ENCODE measurements around the gene BIVM.

The BIVM gene

DNA sequence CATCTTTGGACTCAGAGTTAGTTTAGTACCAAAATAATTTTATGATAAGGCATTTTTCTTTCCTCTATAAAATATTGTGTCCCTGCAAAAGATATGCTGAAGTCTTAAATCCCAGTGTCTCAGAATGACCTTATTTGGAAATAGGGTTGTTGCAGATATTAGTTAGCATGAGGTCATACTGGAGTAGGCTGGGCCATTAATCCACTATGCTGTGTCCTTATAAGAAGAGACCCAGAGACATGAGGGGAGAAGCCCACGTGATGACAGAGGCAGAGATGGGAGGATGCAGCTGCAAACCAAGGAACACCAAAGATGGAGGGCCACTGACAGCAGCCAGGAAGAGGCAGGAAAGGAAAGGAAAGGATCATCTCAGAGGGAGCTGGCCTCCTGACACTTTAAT, 6.5 kb upstream of the BIVM start:
- no peak for DNase-seq (ENCODE audit: low read depth)

- DNase-seq (ENCODE audit: low read depth) = no peak
Measured at GRCh38 chr13:102793611-102794355, 5.1 kb upstream of the BIVM start.

DNA sequence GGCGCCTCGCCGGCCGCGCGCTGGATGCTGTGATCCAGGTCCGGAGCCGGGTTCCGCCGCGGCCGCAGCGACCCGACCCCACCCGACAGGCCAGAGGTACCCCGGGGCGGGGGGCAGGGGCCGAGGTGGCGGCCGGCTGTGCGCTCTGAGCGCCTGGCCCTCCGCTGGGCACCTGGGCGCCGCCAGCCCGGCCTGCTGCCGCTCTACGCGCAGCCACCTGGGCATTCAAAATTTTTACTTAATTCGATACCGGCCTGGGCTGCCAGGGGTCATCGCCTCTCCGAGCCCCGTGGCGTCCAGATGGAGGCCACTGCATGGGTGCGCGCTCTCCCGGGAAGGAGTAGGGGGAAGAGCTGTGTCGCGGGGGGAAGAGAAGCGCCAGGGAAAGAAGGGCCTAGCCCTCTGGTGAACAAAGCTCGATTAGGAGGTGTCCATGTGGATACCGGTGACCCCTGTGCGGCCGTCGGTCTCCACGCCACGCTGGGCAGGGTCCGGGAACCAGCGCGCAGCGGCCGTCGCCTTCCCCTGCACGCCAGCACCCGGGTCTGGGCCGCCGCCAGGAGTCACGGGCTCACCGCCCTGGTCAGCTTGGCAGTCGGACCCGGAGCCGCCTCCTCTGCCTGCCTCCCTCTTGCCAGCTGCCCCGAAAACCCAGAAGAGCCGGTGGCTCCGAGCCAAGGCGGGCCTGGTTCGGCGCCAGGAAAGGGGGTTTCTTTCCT, 666 bp downstream of the BIVM start:
- no peak for DNase-seq (ENCODE audit: low read depth)

DNA sequence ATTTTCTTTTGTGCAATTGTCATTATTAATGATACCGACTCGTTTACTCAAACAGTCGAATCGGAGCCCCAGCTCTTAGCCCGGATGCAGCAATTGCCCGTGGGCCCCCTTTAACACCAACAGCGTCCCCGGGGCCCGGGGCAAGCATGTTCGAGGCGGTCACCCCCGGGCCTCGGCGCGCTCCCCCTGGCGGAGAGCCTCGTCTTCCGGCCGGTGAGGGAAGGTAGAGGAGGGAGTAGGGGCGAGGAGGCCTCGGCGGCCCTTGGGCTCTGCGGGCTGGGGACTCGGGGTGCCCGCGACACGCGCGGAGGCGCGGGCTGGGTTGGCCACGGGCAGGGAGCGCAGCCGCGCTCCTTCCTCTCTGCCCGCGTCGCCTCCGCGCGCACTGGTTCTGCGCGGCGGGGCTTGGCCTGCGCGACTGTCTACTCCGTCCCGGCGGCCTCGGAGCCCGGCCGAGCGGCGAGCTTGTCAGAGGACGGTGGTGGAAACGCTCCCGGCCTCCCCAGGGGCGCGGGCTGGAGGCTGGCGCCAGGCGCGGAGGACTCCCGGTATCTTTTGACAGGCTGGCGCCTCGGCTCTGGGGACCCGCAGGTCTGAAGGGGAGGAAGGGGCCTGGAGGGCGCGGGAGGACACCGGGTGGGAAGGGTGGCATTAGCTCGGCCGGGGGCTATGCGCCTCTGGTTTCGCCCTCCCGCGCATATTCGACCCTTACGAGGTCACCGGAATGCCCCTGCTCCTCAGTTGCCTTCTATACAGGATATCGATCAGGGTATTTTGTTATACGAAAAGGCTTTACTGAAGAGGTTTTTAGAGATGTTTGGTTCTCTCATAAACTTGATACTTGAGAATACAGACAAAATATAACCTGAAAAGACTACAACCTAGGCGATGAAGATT, 1.5 kb downstream of the BIVM start:
- DNase-seq (ENCODE audit: low read depth) = peak; percentile 71

- no peak for DNase-seq (ENCODE audit: low read depth)
Measured at GRCh38 chr13:102805680-102806079, 6.8 kb downstream of the BIVM start.

DNA sequence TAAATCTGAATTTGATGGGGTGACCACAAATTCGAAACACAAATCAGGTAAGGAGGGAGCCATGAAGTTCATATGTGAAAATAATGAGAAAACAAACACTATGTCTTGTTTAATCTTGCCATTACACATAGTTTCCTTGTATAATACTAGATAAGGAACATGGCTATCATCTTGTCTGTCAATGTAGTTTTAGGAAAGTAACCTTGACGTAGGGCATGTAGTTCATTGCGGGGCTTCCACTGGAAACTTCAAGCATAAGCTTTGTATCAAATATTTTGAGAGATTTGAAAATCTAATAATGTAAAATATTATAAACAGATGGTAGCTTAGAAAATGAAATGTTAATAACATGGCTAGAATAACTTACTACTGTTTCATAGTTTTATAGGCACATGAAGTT, 8.8 kb downstream of the BIVM start:
- DNase-seq (ENCODE audit: low read depth) = no peak

GRCh38 chr13:102812611-102813287, 13.8 kb downstream of the BIVM start:
- no peak for DNase-seq (ENCODE audit: low read depth)

GRCh38 chr13:102814025-102814607, 15.2 kb downstream of the BIVM start:
- DNase-seq (ENCODE audit: low read depth) = no peak

- no peak for DNase-seq (ENCODE audit: low read depth)
Measured at GRCh38 chr13:102814793-102815192, 15.9 kb downstream of the BIVM start.

DNA sequence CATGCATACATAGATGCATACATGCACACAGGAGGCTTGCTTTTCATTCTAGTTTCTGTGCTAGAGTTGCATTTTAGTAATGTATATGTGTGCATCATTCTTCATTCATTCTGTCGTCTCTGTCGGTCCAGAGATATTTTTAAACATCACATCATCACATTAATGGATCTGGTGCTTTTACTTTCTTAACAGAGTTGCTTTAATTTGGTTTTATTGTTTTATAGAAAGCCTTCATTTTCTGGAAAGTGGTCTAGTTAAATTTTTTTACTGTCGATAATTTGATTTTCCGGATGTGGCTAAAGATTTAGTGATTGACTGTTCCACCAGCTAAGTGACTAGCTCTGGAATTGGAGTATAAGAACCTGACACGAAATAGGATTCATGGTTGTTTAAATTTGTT, 16.9 kb downstream of the BIVM start:
- no peak for DNase-seq (ENCODE audit: low read depth)

- DNase-seq (ENCODE audit: low read depth) = no peak
Measured at GRCh38 chr13:102816708-102817107, 17.8 kb downstream of the BIVM start.

DNA sequence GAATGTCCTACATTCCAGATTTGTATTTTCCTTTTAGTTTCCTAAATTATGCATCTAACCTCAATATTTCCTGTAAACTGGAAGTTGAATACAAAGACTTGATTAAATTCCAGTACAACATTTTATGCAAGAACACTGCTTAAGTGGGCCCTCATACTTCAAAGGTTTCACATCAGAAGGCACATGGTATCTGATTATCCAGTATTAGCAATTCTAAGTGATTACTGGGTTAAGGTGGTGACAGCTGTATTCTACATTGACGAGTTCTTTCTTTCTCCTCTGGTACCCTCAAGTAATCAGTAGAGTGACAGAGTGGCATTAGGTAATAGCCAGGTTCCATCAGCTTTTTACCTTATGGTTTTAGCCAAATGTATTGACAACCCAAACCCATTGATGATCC, 18.3 kb downstream of the BIVM start:
- no peak for DNase-seq (ENCODE audit: low read depth)

- no peak for DNase-seq (ENCODE audit: low read depth)
Measured at GRCh38 chr13:102817907-102818306, 19.0 kb downstream of the BIVM start.

DNA sequence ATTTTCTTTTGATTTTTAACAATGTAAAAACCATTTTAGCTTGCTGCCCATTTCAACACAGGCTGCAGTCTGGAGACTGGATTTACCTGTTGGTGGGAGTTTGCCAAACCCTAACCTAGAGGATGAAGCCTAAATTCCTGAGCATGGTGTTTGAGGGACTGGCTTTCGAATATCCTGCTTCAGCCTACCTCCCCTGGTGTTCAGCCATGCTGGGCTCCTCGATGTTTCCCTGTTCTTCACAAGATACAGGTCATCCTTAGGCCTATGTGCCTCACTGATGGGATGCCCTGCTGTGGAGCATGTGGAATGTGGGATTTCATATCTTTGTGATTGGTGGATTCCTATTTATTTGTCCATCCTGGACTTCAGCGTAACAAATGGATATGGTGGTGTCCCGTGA, 26.5 kb downstream of the BIVM start:
- DNase-seq (ENCODE audit: low read depth) = no peak

GRCh38 chr13:102825921-102826706, 27.2 kb downstream of the BIVM start:
- DNase-seq (ENCODE audit: low read depth) = no peak

GRCh38 chr13:102830646-102831045, 31.7 kb downstream of the BIVM start:
- DNase-seq (ENCODE audit: low read depth) = no peak

GRCh38 chr13:102836471-102836870, 37.6 kb downstream of the BIVM start:
- no peak for DNase-seq (ENCODE audit: low read depth)

GRCh38 chr13:102838273-102838672, 39.4 kb downstream of the BIVM start:
- no peak for DNase-seq (ENCODE audit: low read depth)

DNA sequence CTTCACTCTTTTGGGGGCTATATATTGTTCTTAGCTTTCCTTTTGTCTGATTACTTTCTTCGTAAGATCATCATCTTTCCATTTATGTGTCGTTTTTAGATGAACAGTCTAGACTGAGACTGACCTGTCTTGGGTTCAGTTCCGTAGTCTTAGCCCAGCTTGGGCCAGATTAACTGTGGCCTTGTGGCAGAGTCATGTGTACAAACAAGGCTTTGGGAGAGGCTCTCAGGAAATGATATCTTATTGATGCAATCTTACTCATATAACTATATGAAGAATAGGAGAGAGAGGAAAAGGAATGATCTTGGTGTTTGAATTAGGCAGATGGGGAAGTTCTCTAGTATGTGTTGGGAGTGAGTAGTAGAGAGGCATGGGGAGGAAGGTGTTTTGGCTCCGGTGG, 40.1 kb downstream of the BIVM start:
- DNase-seq (ENCODE audit: low read depth) = no peak

DNA sequence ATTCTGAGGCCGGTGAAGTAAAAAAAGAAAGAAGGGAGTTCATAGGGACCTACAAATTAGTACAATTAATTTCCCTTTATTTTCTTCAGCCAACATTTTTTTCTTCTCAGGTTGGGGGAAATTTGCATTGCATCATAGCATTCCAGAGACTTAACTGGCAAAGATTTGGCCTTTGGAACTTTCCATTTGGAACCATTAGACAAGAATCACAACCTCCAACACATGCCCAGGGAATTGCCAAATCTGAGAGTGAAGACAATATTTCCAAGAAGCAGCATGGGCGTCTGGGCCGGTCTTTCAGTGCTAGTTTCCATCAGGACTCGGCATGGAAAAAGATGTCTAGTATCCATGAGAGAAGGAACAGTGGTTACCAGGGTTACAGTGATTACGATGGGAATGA, 40.5 kb downstream of the BIVM start:
- DNase-seq (ENCODE audit: low read depth) = no peak

DNA sequence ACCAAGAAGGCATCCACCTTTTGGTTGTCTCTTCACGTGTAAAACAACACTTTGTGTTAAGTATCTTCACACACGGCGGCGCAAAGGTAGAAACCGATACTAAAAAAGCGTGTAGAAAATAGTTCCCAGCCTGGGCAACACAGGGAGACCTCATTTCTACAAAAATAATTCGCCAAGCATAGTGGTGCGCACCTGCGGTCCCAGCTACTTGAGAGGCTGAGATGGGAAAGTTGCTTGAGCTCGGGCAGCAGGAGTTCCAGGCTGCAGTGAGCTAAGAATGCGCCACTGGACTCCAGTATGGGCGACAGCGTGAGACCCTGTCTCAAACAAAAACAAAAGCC, 46.3 kb downstream of the BIVM start:
- no peak for DNase-seq (ENCODE audit: low read depth)

All from stimulated activated CD8-positive, alpha-beta memory T cell treated with anti-CD3 and anti-CD28 coated beads, Interleukin-7, amount 100 ng/mL, for 24 hours (primary cell).